ENCODE results near the gene ZNF628.

GRCh38 chr19:55479045-55479444 lies 2.6 kb downstream of the ZNF628 start:
- TF ChIP-seq, protein P1, sequence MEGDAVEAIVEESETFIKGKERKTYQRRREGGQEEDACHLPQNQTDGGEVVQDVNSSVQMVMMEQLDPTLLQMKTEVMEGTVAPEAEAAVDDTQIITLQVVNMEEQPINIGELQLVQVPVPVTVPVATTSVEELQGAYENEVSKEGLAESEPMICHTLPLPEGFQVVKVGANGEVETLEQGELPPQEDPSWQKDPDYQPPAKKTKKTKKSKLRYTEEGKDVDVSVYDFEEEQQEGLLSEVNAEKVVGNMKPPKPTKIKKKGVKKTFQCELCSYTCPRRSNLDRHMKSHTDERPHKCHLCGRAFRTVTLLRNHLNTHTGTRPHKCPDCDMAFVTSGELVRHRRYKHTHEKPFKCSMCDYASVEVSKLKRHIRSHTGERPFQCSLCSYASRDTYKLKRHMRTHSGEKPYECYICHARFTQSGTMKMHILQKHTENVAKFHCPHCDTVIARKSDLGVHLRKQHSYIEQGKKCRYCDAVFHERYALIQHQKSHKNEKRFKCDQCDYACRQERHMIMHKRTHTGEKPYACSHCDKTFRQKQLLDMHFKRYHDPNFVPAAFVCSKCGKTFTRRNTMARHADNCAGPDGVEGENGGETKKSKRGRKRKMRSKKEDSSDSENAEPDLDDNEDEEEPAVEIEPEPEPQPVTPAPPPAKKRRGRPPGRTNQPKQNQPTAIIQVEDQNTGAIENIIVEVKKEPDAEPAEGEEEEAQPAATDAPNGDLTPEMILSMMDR (IDR thresholded peaks at IDR 0.05; ENCODE audit: control extremely low read depth in 1 of 3, insufficient read depth in 1 of 3, low read depth in 1 of 3, low read length in 3 of 3), result no peak
- TF ChIP-seq EZH2 (IDR thresholded peaks at IDR 0.05; ENCODE audit: low read depth, low read length, severe bottlenecking), result no peak
